Aorta (tissue), 5 donors: ENCODE results near the gene PTTG1. TPM values are rescaled to one million over a fixed set of nuclear protein-coding genes. Genes with fewer than 3 reads are reported as not detected.

Source experiments
- ATAC-seq: fragments of 200-7000 bp; cut with Tn5 transposase; one replicate; pipeline ENCODE4 v1.9.1; 2022; ENCODE audit warnings: moderate library complexity; ENCODE audit not compliant: low FRiP score
- DNase-seq, 2 donors: peaks; one replicate each; pipeline ENCODE4 v3.0.0-alpha.2; 2020
- H3K27ac ChIP-seq, 2 donors: one replicate each; pipeline ENCODE4 v1.5.1; 2013; ENCODE audit warnings: low read length in 2 of 2, mild to moderate bottlenecking in 2 of 2, moderate library complexity in 2 of 2, control low read depth in 1 of 2, inconsistent platforms in 1 of 2, low read depth in 1 of 2
- H3K27me3 ChIP-seq, 2 donors: one replicate each; pipeline ENCODE4 v1.6.1; 2013; ENCODE audit warnings: control low read depth in 1 of 2, low read length in 1 of 2, mild to moderate bottlenecking in 1 of 2, moderate library complexity in 1 of 2; ENCODE audit not compliant: insufficient read depth in 2 of 2, control insufficient read depth in 1 of 2
- H3K36me3 ChIP-seq, 2 donors: one replicate each; pipeline ENCODE4 v1.6.1; 2013; ENCODE audit warnings: control low read depth in 1 of 2, low read length in 1 of 2, mild to moderate bottlenecking in 1 of 2; ENCODE audit not compliant: insufficient read depth in 2 of 2, control insufficient read depth in 1 of 2
- H3K4me1 ChIP-seq, 2 donors: one replicate each; pipeline ENCODE4 v1.6.1; 2013; ENCODE audit warnings: low read length in 2 of 2, control low read depth in 1 of 2, mild to moderate bottlenecking in 1 of 2, moderate library complexity in 1 of 2; ENCODE audit not compliant: insufficient read depth in 2 of 2, control insufficient read depth in 1 of 2
- H3K4me3 ChIP-seq, 2 donors: one replicate each; pipeline ENCODE4 v1.5.1; 2013; ENCODE audit warnings: low read length in 2 of 2, control low read depth in 1 of 2, mild to moderate bottlenecking in 1 of 2
- H3K9me3 ChIP-seq: one replicate; pipeline ENCODE4 v1.6.1; 2013; ENCODE audit warnings: mild to moderate bottlenecking, low read length; ENCODE audit not compliant: control insufficient read depth
- WGBS, 2 donors: extraction: QIAGEN DNeasy Blood & Tissue Kit; methylation state at CpG; one replicate each; pipeline ENCODE4 v1.1.7; 2013; 5-methylcytosine and 5-hydroxymethylcytosine counted together
- intact Hi-C, 2 donors: fragments of 100-400 bp; cut with DNase I; formaldehyde crosslinking; loops; one replicate each; pipeline versions ENCODE4 v1.14.2 to v1.15.0; 2022
- polyA plus RNA-seq, 2 donors: library from polyadenylated mRNA; stranded (reverse); fragments of 200-250 nt; gene quantifications; one replicate each; pipeline ENCODE4 v1.2.3, GENCODE V29; 2013
- total RNA-seq, 2 donors: library from RNA; stranded (reverse); fragmentation: NEBNext Ultra II Directional; extraction: Animal tissue kit (Norgen Biotek cat#: 25700); gene quantifications; one replicate each; pipeline ENCODE4 v1.2.1, GENCODE V29; 2021
- donor health status: healthy with polysubstance abuse.
- donor health status: Bipolar disorder and iron deficiency.
- donor health status: DM: no; HTN: no; CAD: no.
- donor health status: DM: no; HTN: no; CAD: no.
- donor health status: DM: yes; HTN: yes; CAD: no.

The PTTG1 gene
- total and polyA plus RNA-seq, 4 donors = 3.0 to 18.7 (median 5.0) TPM

GRCh38 chr5:160445132-160445531 is 23.5 kb downstream of the PTTG1 start:
- 65 to 72% methylated on average over 1 of the region's 1 CpG for WGBS, 2 donors
- Histone ChIP-seq H3K4me3 (no peak overlapping the region), H3K36me3 (no peaks in the 10 kb centered on the region), H3K27me3 (no peaks in the 10 kb centered on the region), H3K27ac (no peak overlapping the region), H3K9me3 (peaks cover 3% of the 10 kb centered on the region), H3K4me1 (no peaks in the 10 kb centered on the region)
- ATAC-seq (no peak), DNase-seq (no peak)
- intact Hi-C loops = no loop called here

DNA sequence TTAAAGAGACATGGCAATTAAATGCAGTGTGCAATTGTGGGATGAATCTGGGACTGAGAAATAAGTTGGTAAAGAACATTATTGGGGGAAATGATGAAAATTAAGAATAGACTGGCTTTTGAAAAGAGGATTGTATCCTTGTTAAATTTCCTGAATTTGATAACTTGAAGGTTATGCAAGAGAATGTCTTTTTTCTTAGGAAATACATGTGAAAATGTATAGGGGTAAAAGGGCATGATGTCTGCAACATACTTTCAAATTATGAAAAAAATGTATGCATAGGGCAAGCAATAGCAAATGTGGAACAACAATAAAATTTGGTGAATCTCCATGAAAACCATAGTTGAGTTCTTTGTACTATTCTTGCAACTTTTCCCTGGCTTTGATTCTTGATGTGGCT is 24.1 kb downstream of the PTTG1 start:
- Histone ChIP-seq H3K9me3 (peaks cover 3% of the 10 kb centered on the region), H3K27ac (no peak overlapping the region), H3K4me3 (no peak overlapping the region), H3K4me1 (no peaks in the 10 kb centered on the region), H3K27me3 (no peaks in the 10 kb centered on the region), H3K36me3 (no peaks in the 10 kb centered on the region)
- intact Hi-C loops = no loop called here
- no peak for ATAC-seq
- DNase-seq = no peak

GRCh38 chr5:160448886-160449285 is 27.2 kb downstream of the PTTG1 start:
- Histone ChIP-seq H3K4me3 (no peak overlapping the region), H3K36me3 (no peaks in the 10 kb centered on the region), H3K9me3 (peaks cover 3% of the 10 kb centered on the region), H3K27me3 (no peaks in the 10 kb centered on the region), H3K27ac (no peak overlapping the region), H3K4me1 (no peaks in the 10 kb centered on the region)
- ATAC-seq = no peak
- intact Hi-C loops = no loop called here
- no peak for DNase-seq
- 82 to 83% methylated on average over 1 of the region's 1 CpG for WGBS, 2 donors

- H3K27me3 ChIP-seq = no peaks in the 10 kb centered on the region
- no peak for ATAC-seq
- no peaks in the 10 kb centered on the region for H3K4me1 ChIP-seq
- no peak overlapping the region for H3K27ac ChIP-seq
- H3K4me3 ChIP-seq = no peak overlapping the region
- no peak for DNase-seq
- intact Hi-C loops = no loop called here
- H3K9me3 ChIP-seq = peaks cover 3% of the 10 kb centered on the region
- no peaks in the 10 kb centered on the region for H3K36me3 ChIP-seq
- WGBS, 2 donors = 89 to 94% methylated on average over 3 of the region's 3 CpGs
Measured at GRCh38 chr5:160449458-160449857, 27.8 kb downstream of the PTTG1 start.

DNA sequence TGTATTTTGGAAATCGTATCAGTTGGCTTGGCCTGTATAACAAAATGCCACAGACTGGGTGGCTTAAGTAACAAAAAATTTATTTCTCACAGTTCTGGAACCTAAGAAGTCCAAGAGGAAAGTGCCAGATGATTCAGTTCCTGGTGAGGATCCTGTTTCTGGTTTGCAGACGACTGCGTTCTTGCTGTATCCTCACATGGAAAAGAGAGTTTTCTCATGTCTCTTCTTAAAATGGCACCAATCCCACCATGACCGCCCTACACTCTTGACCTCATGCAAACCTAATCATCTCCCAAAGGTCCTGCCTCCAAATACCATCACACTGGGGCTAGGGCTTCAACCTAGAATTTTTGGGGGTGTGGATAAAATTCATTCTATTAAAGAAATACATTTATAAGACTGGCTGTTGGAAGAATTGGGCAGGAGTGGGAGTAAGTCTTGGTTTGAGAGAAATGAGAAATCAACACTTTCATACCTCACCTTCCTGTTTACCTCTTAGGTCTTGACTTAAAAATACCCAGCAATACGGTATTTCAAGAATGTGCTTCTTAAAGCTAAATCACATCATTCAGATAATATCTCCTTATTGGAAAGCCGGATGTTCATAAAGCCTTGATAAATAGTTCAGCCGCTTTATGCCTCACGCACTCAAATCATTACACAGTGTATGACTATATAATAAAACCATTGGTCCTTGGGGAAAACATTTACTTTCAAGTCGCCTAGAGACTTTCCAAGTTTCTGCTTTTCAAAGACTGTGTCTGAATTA is 28.7 kb downstream of the PTTG1 start:
- Histone ChIP-seq H3K4me3 (no peak overlapping the region), H3K27me3 (no peaks in the 10 kb centered on the region), H3K36me3 (no peaks in the 10 kb centered on the region), H3K27ac (no peak overlapping the region), H3K9me3 (peaks cover 3% of the 10 kb centered on the region), H3K4me1 (no peaks in the 10 kb centered on the region)
- ATAC-seq (no peak), DNase-seq (no peak)
- intact Hi-C loops = no loop called here
- WGBS, 2 donors = 73 to 78% methylated on average over 9 of the region's 9 CpGs

GRCh38 chr5:160451281-160451680 is 29.6 kb downstream of the PTTG1 start:
- no peak for DNase-seq
- intact Hi-C loops = no loop called here
- Histone ChIP-seq H3K27ac (no peak overlapping the region), H3K36me3 (no peaks in the 10 kb centered on the region), H3K4me3 (no peak overlapping the region), H3K9me3 (peaks cover 3% of the 10 kb centered on the region), H3K4me1 (no peaks in the 10 kb centered on the region), H3K27me3 (no peaks in the 10 kb centered on the region)
- WGBS, 2 donors = 56 to 78% methylated on average over 2 of the region's 2 CpGs
- no peak for ATAC-seq

DNA sequence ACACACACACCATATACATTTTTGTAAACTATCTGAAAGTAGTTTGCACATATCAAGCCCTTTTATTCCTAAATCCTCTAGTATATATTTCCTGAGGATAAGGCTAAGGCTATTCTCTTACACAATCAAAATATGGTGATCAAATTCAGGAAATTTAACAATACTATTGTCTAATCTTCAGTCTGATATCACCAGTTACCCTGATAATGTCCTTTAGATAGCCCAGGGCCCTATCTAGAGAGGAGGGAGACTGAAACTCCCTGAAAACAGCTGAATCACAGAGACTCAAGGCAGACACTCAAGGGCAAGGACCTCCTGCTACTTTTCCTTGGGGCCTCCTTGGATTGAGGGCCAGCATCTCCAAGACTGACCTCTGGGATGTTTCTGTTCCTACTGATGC is 30.4 kb downstream of the PTTG1 start:
- ATAC-seq (no peak), DNase-seq (no peak)
- Histone ChIP-seq H3K27ac (no peak overlapping the region), H3K4me1 (no peaks in the 10 kb centered on the region), H3K27me3 (no peaks in the 10 kb centered on the region), H3K36me3 (no peaks in the 10 kb centered on the region), H3K9me3 (peaks cover 3% of the 10 kb centered on the region), H3K4me3 (no peak overlapping the region)
- intact Hi-C loops = no loop called here

GRCh38 chr5:160452795-160453194 is 31.1 kb downstream of the PTTG1 start:
- peak; percentile 44 for ATAC-seq

DNA sequence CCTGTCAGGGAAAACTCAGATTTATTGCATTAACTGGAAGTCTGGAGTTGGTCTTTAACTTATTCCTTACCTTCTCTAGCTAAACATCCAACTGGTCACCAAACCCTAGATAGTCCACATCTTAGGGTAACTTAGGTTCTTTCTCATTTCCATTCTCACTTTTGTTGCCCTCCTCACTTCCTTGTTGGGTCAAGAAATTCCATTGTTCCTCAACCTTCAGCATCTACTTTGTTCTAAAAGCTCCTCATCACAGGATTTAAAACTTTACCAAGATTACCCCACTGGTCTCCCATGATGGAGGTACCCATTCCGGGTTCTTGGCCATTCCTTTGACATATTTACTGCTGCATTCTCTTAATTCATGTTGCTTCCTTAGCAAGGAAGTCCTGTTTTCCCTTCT is 32.1 kb downstream of the PTTG1 start:
- ATAC-seq = no peak
- intact Hi-C loops = no loop called here
- H3K9me3 ChIP-seq = peaks cover 3% of the 10 kb centered on the region
- H3K27ac ChIP-seq = no peak overlapping the region
- no peak for DNase-seq
- no peak overlapping the region for H3K4me3 ChIP-seq
- no peaks in the 10 kb centered on the region for H3K36me3 ChIP-seq
- H3K27me3 ChIP-seq = no peaks in the 10 kb centered on the region
- WGBS, 2 donors = 66 to 67% methylated on average over 1 of the region's 1 CpG
- H3K4me1 ChIP-seq = no peaks in the 10 kb centered on the region

More at GRCh38 chr5:160452795-160453194, 31.1 kb downstream of the PTTG1 start:
- WGBS, 2 donors = 41 to 46% methylated on average over 6 of the region's 6 CpGs
- Histone ChIP-seq H3K27me3 (no peaks in the 10 kb centered on the region), H3K36me3 (no peaks in the 10 kb centered on the region), H3K27ac (no peak overlapping the region), H3K9me3 (peaks cover 3% of the 10 kb centered on the region), H3K4me1 (no peaks in the 10 kb centered on the region), H3K4me3 (no peak overlapping the region)
- no peak for DNase-seq
- intact Hi-C loops = no loop called here
